Measurements from ENCODE around the gene PSME1.

Gene PSME1

DNA sequence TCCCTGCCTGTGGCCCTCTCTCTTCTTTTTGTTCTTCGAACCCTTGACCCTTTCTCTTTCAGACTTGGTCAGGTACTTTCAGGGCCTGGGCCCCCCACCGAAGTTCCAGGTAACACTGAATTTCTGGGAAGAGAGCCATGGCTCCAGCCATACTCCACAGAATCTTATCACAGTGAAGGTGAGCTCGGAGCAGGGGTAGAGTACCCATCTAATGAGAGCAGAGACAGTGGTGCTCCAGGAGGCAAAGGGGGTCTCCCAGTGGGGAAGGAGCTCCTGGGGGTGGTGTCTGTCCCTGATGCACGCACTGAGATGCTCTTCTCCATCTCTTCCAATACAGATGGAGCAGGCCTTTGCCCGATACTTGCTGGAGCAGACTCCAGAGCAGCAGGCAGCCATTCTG lies 29.8 kb downstream of the PSME1 start:
- Histone ChIP-seq H3K4me2 (ENCODE audit: low read depth, low read length, poor library complexity, severe bottlenecking) (no peak overlapping the region), H3K9ac (ENCODE audit: low read length) (no peak overlapping the region), H3K9me2 (replicated peaks; ENCODE audit: insufficient read depth, low read length) (no peaks in the 10 kb centered on the region), H2AFZ (ENCODE audit: low read depth, low read length, severe bottlenecking) (no peak overlapping the region), H3K36me3 (ENCODE audit: low read length) (no peaks in the 10 kb centered on the region), H3K4me3 (ENCODE audit: insufficient read depth, low read length, poor library complexity, severe bottlenecking) (no peak overlapping the region), H3K27ac (ENCODE audit: low read depth, low read length) (no peak overlapping the region), H3K27me3 (ENCODE audit: low read length) (no peaks in the 10 kb centered on the region), H3F3A (ENCODE audit: insufficient read depth) (0 out of 2 replicates have a peak, but pooled peaks cover 1% of the 10 kb centered on the region), H4K20me1 (ENCODE audit: low read depth, low read length) (no peaks in the 10 kb centered on the region), H3K79me2 (ENCODE audit: insufficient read depth, low read length) (peaks cover 10% of the 10 kb centered on the region; the same call in 1 of the 2 replicates), H3K9me3 (ENCODE audit: insufficient read depth, low read length) (no peaks in the 10 kb centered on the region)
- TF ChIP-seq, protein P1, sequence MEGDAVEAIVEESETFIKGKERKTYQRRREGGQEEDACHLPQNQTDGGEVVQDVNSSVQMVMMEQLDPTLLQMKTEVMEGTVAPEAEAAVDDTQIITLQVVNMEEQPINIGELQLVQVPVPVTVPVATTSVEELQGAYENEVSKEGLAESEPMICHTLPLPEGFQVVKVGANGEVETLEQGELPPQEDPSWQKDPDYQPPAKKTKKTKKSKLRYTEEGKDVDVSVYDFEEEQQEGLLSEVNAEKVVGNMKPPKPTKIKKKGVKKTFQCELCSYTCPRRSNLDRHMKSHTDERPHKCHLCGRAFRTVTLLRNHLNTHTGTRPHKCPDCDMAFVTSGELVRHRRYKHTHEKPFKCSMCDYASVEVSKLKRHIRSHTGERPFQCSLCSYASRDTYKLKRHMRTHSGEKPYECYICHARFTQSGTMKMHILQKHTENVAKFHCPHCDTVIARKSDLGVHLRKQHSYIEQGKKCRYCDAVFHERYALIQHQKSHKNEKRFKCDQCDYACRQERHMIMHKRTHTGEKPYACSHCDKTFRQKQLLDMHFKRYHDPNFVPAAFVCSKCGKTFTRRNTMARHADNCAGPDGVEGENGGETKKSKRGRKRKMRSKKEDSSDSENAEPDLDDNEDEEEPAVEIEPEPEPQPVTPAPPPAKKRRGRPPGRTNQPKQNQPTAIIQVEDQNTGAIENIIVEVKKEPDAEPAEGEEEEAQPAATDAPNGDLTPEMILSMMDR (IDR thresholded peaks at IDR 0.05; ENCODE audit: insufficient read depth, low read length, poor library complexity, severe bottlenecking): no peak
- TF ChIP-seq EZH2phosphoT487 (conservative IDR thresholded peaks at IDR 0.05; ENCODE audit: low read length): no peak

- no peak overlapping the region for H3K9ac ChIP-seq (ENCODE audit: low read length)
- TF ChIP-seq, protein P1 (IDR thresholded peaks at IDR 0.05; ENCODE audit: insufficient read depth, low read length, poor library complexity, severe bottlenecking): no peak
- no peak for TF ChIP-seq EZH2phosphoT487 (conservative IDR thresholded peaks at IDR 0.05; ENCODE audit: low read length)
- H2AFZ ChIP-seq (ENCODE audit: low read depth, low read length, severe bottlenecking): no peak overlapping the region
- no peak overlapping the region for H3K27ac ChIP-seq (ENCODE audit: low read depth, low read length)
- H4K20me1 ChIP-seq (ENCODE audit: low read depth, low read length): no peaks in the 10 kb centered on the region
- H3K9me2 ChIP-seq (replicated peaks; ENCODE audit: insufficient read depth, low read length): no peaks in the 10 kb centered on the region
- no peak overlapping the region for H3K4me2 ChIP-seq (ENCODE audit: low read depth, low read length, poor library complexity, severe bottlenecking)
- H3F3A ChIP-seq (ENCODE audit: insufficient read depth): no peaks in the 10 kb centered on the region
- H3K79me2 ChIP-seq (ENCODE audit: insufficient read depth, low read length): no peaks in the 10 kb centered on the region
- no peaks in the 10 kb centered on the region for H3K9me3 ChIP-seq (ENCODE audit: insufficient read depth, low read length)
- H3K36me3 ChIP-seq (ENCODE audit: low read length): no peaks in the 10 kb centered on the region
- H3K27me3 ChIP-seq (ENCODE audit: low read length): no peaks in the 10 kb centered on the region
- no peak overlapping the region for H3K4me3 ChIP-seq (ENCODE audit: insufficient read depth, low read length, poor library complexity, severe bottlenecking)
Observed at GRCh38 chr14:24167469-24168114, 31.6 kb downstream of the PSME1 start.

DNA sequence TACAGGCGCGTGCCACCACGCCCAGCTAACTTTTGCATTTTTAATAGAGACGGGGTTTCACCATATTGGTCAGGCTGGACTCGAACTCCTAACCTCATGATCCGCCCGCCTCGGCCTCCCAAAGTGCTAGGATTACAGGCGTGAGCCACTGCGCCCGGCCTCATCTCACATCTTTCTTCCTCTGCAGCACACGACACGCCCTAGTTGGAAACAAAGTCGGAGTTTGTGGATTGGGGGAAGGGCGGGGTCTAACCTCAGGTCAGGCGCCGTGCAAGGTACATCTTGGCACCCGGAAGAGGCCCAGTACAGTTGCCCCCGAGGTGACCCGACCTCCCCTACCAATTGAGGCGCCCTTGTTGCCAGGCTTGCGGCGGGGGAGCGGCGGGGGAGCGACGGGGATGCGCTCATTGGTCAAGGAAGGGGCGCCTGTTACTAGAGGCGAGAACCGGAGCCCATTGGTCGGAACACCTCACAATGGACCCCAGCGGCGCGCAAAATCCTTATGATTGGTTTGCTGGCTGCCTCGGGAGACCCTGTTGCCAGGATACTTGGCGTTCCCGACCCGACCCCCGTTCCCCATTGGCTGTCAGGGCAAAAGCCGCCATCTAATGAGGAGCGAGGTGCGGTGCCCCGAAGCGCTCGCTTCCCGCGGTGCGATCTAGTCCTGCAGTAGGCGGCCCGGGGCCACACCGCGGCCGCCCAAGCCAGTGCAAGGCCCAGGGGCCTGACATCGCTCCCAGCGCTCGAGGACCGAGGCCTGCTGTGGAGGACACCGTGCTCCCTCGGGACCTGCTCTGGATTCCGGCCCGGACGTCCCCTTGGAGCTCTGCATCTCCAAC lies 35.6 kb downstream of the PSME1 start, which contains the start of gene REC8:
Gene REC8 (plus strand): TSS at position 659 of the 839 bp plus-strand sequence. CDS start 473 bp downstream, outside the sequence.
- no peak for TF ChIP-seq EZH2phosphoT487 (conservative IDR thresholded peaks at IDR 0.05; ENCODE audit: low read length)
- TF ChIP-seq, protein P1 (IDR thresholded peaks at IDR 0.05; ENCODE audit: insufficient read depth, low read length, poor library complexity, severe bottlenecking): no peak
- Histone ChIP-seq H3K9me3 (ENCODE audit: insufficient read depth, low read length) (no peaks in the 10 kb centered on the region), H3F3A (ENCODE audit: insufficient read depth) (no peaks in the 10 kb centered on the region), H3K79me2 (ENCODE audit: insufficient read depth, low read length) (no peaks in the 10 kb centered on the region), H3K4me3 (ENCODE audit: insufficient read depth, low read length, poor library complexity, severe bottlenecking) (no peak within 1 kb of the TSS), H3K27ac (ENCODE audit: low read depth, low read length) (no peak within 1 kb of the TSS), H3K9me2 (replicated peaks; ENCODE audit: insufficient read depth, low read length) (no peaks in the 10 kb centered on the region), H3K9ac (ENCODE audit: low read length) (no peak within 1 kb of the TSS), H2AFZ (ENCODE audit: low read depth, low read length, severe bottlenecking) (no peak within 1 kb of the TSS), H4K20me1 (ENCODE audit: low read depth, low read length) (no peaks in the 10 kb centered on the region), H3K36me3 (ENCODE audit: low read length) (no peaks in the 10 kb centered on the region), H3K4me2 (ENCODE audit: low read depth, low read length, poor library complexity, severe bottlenecking) (no peak within 1 kb of the TSS), H3K27me3 (ENCODE audit: low read length) (no peaks in the 10 kb centered on the region)

All from SU-DHL-6 (cell line).